Panc1 (cell line): ENCODE data around the gene CLRN3. TPM values are rescaled to one million over a fixed set of nuclear protein-coding genes. Genes with fewer than 3 reads are reported as not detected.

Experiments
- ATAC-seq: fragments of 200-7000 bp; cut with Tn5 transposase; 2 replicates; pipeline ENCODE4 v1.9.1; 2020; ENCODE audit warnings: mild to moderate bottlenecking, moderate library complexity
- BruUV-seq: library from RNA; stranded (reverse); fragments of 400-500 nt; replicated peaks from 2 replicates; lab custom pipeline; 2021; lab: Mats Ljungman, UMichigan
- CTCF ChIA-PET: fragments of 300-600 bp; sonication (Branson Sonifier 250); formaldehyde crosslinking; loops from one replicate; lab custom pipeline; 2022; ENCODE audit warnings: antibody characterized with exemption; lab: Charles Lee
- POLR2A ChIA-PET: fragments of 300-600 bp; sonication (Branson Sonifier 250); formaldehyde crosslinking; loops from one replicate; lab custom pipeline; 2022; ENCODE audit warnings: antibody characterized with exemption; lab: Charles Lee
- DNase-seq: peaks from one replicate; pipeline ENCODE4 v3.0.0-alpha.2; 2010; ENCODE audit warnings: low read depth, low spot score
- H3K27ac ChIP-seq: 2 replicates; pipeline ENCODE4 v1.5.1; 2011; ENCODE audit warnings: mild to moderate bottlenecking, low read length, inconsistent platforms
- H3K27me3 ChIP-seq: fragments of 200-500 bp; sonication (Bioruptor generic); 2 replicates; pipeline ENCODE4 v1.6.0; 2014; ENCODE audit warnings: low read length, inconsistent platforms; ENCODE audit not compliant: control insufficient read depth, insufficient read depth
- H3K36me3 ChIP-seq: fragments of 200-500 bp; sonication (Bioruptor generic); 2 replicates; pipeline ENCODE4 v1.5.1; 2014; ENCODE audit warnings: inconsistent platforms, mild to moderate bottlenecking, low read length, moderate library complexity; ENCODE audit not compliant: control insufficient read depth, insufficient read depth
- H3K4me1 ChIP-seq: 2 replicates; pipeline ENCODE4 v1.5.1; 2011; ENCODE audit warnings: inconsistent platforms, mild to moderate bottlenecking, low read length, moderate library complexity; ENCODE audit not compliant: control insufficient read depth, insufficient read depth
- H3K4me3 ChIP-seq, 2 experiments: 2 replicates each; pipeline ENCODE4 v1.5.1; 2011 to 2012; ENCODE audit warnings: low read depth in 2 of 2, low read length in 2 of 2, mild to moderate bottlenecking in 2 of 2, inconsistent platforms in 1 of 2, moderate library complexity in 1 of 2
- H3K9me3 ChIP-seq: fragments of 200-500 bp; sonication (Bioruptor generic); 2 replicates; pipeline ENCODE4 v1.5.1; 2014; ENCODE audit warnings: low read depth, mild to moderate bottlenecking, inconsistent platforms, low read length, moderate library complexity; ENCODE audit not compliant: control insufficient read depth, insufficient read depth
- POLR2AphosphoS5 ChIP-seq: IDR thresholded peaks from 2 replicates; pipeline ENCODE4 v1.6.1; 2012; ENCODE audit warnings: mild to moderate bottlenecking, low read depth, low read length, moderate library complexity
- REST ChIP-seq, 2 experiments: IDR thresholded peaks; 2 replicates each; pipeline ENCODE4 v1.6.1; 2011 to 2012; ENCODE audit warnings: low read depth in 2 of 2, control low read depth in 1 of 2, low read length in 1 of 2, mild to moderate bottlenecking in 1 of 2, moderate library complexity in 1 of 2; ENCODE audit not compliant: insufficient read depth in 1 of 2
- SIN3A ChIP-seq: IDR thresholded peaks from 2 replicates; pipeline ENCODE4 v1.6.1; 2012; ENCODE audit warnings: low read depth, mild to moderate bottlenecking, low read length, moderate library complexity, borderline replicate concordance; ENCODE audit not compliant: insufficient read depth
- TCF7L2 ChIP-seq: IDR thresholded peaks from 2 replicates; pipeline ENCODE4 v1.6.1; 2011; ENCODE audit warnings: mild to moderate bottlenecking, low read depth, low read length, inconsistent platforms
- in situ Hi-C: cut with HindIII; loops from 2 replicates; pipeline ENCODE4 v1.10.0; 2016; ENCODE audit warnings: low sequenced_read_pairs, low pct_unique_long_range_greater_than_20kb
- intact Hi-C: fragments of 100-400 bp; cut with micrococcal nuclease; formaldehyde crosslinking; loops from one replicate; pipeline ENCODE4 v1.10.0; 2022; ENCODE audit not compliant: unreplicated experiment
- total RNA-seq: library from RNA; stranded (reverse); gene quantifications from one replicate; pipeline ENCODE4 v1.2.1, GENCODE V29; 2021; ENCODE audit not compliant: unreplicated experiment
- TF ChIP-seq, protein P1 (sequence below): fragments of 450-650 bp; IDR thresholded peaks from 2 replicates; pipeline ENCODE4 v1.5.1; 2017; ENCODE audit warnings: mild to moderate bottlenecking

The CLRN3 gene
- total RNA-seq, 1 experiment from 2014 or later: not detected

- peaks cover 8% of the 10 kb centered on the region; the same call in 1 of the 2 replicates for H3K27me3 ChIP-seq
- CTCF ChIA-PET: no interaction called here
- no peak for ATAC-seq
- POLR2A ChIA-PET: no interaction called here
- in situ Hi-C loops (no loop called here), intact Hi-C loops (no loop called here)
- BruUV-seq: no TSS peak
- DNase-seq: no peak
- no peaks in the 10 kb centered on the region for H3K4me1 ChIP-seq
- no peak overlapping the region for H3K27ac ChIP-seq
- no peaks in the 10 kb centered on the region for H3K9me3 ChIP-seq
- no peak overlapping the region for H3K4me3 ChIP-seq
- no peaks in the 10 kb centered on the region for H3K36me3 ChIP-seq
- TF ChIP-seq SIN3A: no peak
- no peak for TF ChIP-seq POLR2AphosphoS5
- TF ChIP-seq REST (IDR thresholded peaks at IDR 0.05; ENCODE audit: insufficient read depth in 1 of 2, low read depth in 2 of 2, low read length in 1 of 2): no peak
- TF ChIP-seq TCF7L2: no peak
- TF ChIP-seq, protein P1, sequence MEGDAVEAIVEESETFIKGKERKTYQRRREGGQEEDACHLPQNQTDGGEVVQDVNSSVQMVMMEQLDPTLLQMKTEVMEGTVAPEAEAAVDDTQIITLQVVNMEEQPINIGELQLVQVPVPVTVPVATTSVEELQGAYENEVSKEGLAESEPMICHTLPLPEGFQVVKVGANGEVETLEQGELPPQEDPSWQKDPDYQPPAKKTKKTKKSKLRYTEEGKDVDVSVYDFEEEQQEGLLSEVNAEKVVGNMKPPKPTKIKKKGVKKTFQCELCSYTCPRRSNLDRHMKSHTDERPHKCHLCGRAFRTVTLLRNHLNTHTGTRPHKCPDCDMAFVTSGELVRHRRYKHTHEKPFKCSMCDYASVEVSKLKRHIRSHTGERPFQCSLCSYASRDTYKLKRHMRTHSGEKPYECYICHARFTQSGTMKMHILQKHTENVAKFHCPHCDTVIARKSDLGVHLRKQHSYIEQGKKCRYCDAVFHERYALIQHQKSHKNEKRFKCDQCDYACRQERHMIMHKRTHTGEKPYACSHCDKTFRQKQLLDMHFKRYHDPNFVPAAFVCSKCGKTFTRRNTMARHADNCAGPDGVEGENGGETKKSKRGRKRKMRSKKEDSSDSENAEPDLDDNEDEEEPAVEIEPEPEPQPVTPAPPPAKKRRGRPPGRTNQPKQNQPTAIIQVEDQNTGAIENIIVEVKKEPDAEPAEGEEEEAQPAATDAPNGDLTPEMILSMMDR: no peak
Observed at GRCh38 chr10:127863231-127863825, 29.4 kb downstream of the CLRN3 start.

- intact Hi-C loops: no loop called here
- no TSS peak for BruUV-seq
Observed at GRCh38 chr10:127860592-127860991, 32.1 kb downstream of the CLRN3 start.

More at GRCh38 chr10:127860592-127860991, 32.1 kb downstream of the CLRN3 start:
- ChIA-PET POLR2A (no interaction called here), CTCF (no interaction called here)
- Histone ChIP-seq H3K4me1 (no peaks in the 10 kb centered on the region), H3K9me3 (no peaks in the 10 kb centered on the region), H3K27me3 (peaks cover 8% of the 10 kb centered on the region; the same call in 1 of the 2 replicates), H3K27ac (no peak overlapping the region), H3K36me3 (no peaks in the 10 kb centered on the region), H3K4me3 (no peak overlapping the region)
- DNase-seq: no peak
- no peak for ATAC-seq
- in situ Hi-C loops: no loop called here
- TF ChIP-seq REST (IDR thresholded peaks at IDR 0.05; ENCODE audit: insufficient read depth in 1 of 2, low read depth in 2 of 2, low read length in 1 of 2) (no peak), POLR2AphosphoS5 (no peak), SIN3A (no peak), TCF7L2 (no peak)
- TF ChIP-seq, protein P1: no peak
